Stomach smooth muscle (tissue), 2 donors: Measurements from ENCODE around the gene OR2F2.

Experiments used
- H3K27ac ChIP-seq: one replicate; pipeline ENCODE4 v1.7.0; 2013; ENCODE audit warnings: mild to moderate bottlenecking, low read length, inconsistent platforms
- H3K27me3 ChIP-seq, 2 donors: one replicate each; pipeline ENCODE4 v1.7.0; 2013; ENCODE audit warnings: low read length in 2 of 2; ENCODE audit not compliant: insufficient read depth in 2 of 2, control insufficient read depth in 1 of 2
- H3K36me3 ChIP-seq, 2 donors: one replicate each; pipeline ENCODE4 v1.7.0; 2013; ENCODE audit warnings: low read length in 2 of 2; ENCODE audit not compliant: control insufficient read depth in 2 of 2, insufficient read depth in 2 of 2
- H3K4me1 ChIP-seq: one replicate; pipeline ENCODE4 v1.7.0; 2013; ENCODE audit warnings: low read length; ENCODE audit not compliant: control insufficient read depth, insufficient read depth
- H3K4me3 ChIP-seq, 2 donors: one replicate each; pipeline ENCODE4 v1.7.0; 2013; ENCODE audit warnings: low read length in 2 of 2
- H3K9ac ChIP-seq, 2 donors: one replicate each; pipeline ENCODE4 v1.7.0; 2013; ENCODE audit warnings: low read length in 2 of 2, mild to moderate bottlenecking in 1 of 2
- H3K9me3 ChIP-seq, 2 donors: one replicate each; pipeline ENCODE4 v1.7.0; 2013; ENCODE audit warnings: low read length in 2 of 2; ENCODE audit not compliant: control insufficient read depth in 2 of 2
- donor health status: healthy.
- donor health status: Pancreatic carcinoma.

The OR2F2 gene, protein sequence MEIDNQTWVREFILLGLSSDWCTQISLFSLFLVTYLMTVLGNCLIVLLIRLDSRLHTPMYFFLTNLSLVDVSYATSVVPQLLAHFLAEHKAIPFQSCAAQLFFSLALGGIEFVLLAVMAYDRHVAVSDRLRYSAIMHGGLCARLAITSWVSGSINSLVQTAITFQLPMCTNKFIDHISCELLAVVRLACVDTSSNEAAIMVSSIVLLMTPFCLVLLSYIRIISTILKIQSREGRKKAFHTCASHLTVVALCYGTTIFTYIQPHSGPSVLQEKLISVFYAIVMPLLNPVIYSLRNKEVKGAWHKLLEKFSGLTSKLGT

DNA sequence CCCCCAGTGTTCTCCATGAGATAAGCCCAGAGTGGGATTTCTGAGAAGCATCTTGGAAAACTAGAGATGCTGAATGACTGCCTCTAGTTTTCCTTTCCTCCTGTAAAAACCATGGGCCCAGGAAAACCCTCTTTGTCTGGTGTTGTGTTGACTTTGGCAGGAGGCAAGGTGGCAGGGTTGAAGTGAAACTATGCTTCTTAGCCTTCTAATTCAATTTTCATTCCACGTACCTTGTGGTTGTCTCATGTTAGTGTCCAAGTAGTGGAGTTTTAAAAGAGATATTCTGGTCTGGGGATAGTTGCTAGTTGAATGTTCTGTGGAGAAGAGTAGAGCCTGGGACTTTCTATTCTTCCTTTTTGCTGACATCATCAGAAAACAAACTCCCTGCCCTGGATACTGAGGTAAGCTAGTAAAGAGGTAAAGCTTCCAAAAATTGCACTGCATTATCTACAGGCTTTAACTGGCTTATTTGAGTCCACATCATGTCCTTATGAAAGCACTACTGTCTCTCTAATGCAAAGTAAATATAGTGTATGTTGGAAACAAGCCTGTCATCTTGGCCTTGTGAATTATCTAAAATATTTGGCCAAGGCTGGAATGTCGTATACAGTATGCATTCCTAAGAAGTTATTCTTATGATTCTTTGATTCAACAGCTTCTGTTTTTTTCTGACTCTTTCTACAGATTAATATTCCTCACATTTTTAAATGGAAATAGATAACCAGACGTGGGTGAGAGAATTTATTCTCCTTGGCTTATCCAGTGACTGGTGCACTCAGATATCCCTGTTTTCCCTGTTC is at the start of gene OR2F2:
TSS of gene OR2F2 (plus strand) at position 708 of the 800 bp plus-strand sequence. CDS start at position 708, 0 bp downstream.
- H3K27me3 ChIP-seq = no peaks in the 10 kb centered on the region
- H3K9me3 ChIP-seq = no peaks in the 10 kb centered on the region
- H3K36me3 ChIP-seq = no peaks in the 10 kb centered on the region

DNA sequence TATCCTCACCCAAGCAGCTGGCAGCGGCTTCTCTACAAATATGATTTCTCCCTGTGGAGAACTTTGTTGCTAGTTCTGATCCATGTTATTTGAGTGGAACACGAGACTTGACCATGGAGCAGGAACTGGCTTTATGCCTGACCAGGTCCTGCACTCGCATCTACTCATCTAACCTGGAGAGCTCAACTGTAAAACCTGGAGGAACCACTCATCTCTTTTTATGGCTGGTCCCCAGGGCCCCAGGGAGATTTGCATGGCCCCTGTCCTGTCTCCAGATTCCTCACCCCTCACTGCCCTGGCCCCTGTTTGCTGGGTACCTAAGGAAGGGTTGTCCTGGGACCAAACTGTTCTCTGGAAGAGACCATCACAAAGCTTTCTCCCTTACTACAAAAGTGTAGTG is 49.1 kb upstream of the OR2F2 start:
- Histone ChIP-seq H3K36me3 (no peaks in the 10 kb centered on the region), H3K9me3 (no peaks in the 10 kb centered on the region), H3K27ac (no peak overlapping the region), H3K27me3 (no peaks in the 10 kb centered on the region), H3K4me1 (peaks cover 19% of the 10 kb centered on the region), H3K9ac (no peak overlapping the region), H3K4me3 (no peak overlapping the region)

More for the DNA sequence above, at the start of gene OR2F2:
- Histone ChIP-seq H3K4me3 (peak within 1 kb of the TSS in 1 of 2 donors; percentile 3), H3K9ac (no peak within 1 kb of the TSS), H3K4me1 (no peaks in the 10 kb centered on the region), H3K27ac (no peak within 1 kb of the TSS)

DNA sequence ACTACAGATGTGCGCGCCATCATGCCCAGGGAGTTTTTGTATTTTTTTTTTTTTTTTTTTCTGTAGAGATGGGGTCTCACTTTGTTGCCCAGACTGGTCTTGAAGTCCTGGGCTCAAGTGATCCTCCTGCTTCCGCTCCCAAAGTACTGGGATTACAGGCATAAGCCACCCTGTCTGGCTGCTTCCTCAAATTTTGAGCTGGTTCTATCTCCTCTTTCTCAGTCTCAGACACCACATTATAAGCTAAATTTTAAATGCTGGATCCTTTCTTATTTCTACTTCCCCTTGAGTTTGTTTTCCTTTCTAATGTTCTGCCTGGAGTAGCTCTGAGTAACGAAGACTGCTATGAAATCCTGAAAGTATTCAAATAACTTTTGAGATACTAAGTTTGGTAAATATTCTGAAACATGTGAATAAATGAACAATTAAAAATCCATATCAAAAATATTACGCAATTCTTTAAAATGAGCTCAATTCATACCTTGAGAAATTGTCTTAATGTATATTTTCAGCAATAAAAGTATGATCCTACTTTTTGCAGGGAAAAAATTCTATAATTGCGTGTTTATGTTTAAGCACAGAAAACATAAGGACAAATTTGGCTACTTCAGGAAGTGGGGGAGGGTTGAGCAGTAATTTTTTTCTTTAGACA is 48.1 kb upstream of the OR2F2 start:
- H3K36me3 ChIP-seq = no peaks in the 10 kb centered on the region
- no peak overlapping the region for H3K27ac ChIP-seq
- H3K4me3 ChIP-seq = no peak overlapping the region
- no peaks in the 10 kb centered on the region for H3K9me3 ChIP-seq
- H3K27me3 ChIP-seq = no peaks in the 10 kb centered on the region
- H3K9ac ChIP-seq = no peak overlapping the region
- peaks cover 9% of the 10 kb centered on the region for H3K4me1 ChIP-seq

DNA sequence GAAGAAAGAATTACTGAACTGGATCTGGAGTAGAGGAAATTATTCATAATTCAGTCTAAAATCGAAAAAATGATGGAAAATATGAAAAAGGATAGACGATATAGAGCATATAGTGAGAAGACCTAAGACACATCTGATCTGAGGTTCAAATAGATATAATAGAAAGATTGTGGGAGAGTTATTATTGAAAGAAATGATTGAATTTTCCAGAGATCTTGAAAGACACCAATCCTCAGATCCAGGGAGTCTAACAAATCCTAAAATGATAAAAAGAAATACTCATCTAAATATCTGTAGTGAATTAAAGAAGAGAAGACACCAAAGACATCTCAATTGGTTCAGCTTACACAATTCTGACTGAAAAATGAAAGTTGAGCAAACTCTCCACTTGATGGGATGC is 46.0 kb upstream of the OR2F2 start:
- Histone ChIP-seq H3K9me3 (no peaks in the 10 kb centered on the region), H3K27me3 (no peaks in the 10 kb centered on the region), H3K27ac (no peak overlapping the region), H3K4me3 (no peak overlapping the region), H3K9ac (no peak overlapping the region), H3K36me3 (no peaks in the 10 kb centered on the region), H3K4me1 (peaks cover 9% of the 10 kb centered on the region)

DNA sequence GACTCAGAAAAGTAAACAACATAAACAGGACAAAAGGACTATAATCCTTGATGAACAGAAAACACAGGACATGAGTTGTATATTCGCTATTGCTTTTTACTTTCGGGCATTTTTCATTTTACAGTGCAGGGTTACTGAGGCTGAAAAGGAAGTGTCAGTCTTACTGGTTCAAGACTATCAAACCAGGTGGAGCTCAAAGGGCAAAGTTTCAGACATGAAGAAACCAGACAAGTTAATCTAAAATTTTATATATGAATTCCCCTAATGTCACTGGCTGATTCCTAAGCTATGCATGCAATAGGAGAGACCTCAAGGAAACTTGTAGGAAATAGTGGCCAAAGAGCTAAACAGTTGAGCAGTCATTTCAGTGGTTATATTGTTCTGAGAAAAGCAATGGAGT is 44.5 kb upstream of the OR2F2 start:
- no peak overlapping the region for H3K27ac ChIP-seq
- H3K9me3 ChIP-seq = no peaks in the 10 kb centered on the region
- H3K9ac ChIP-seq = no peak overlapping the region
- no peaks in the 10 kb centered on the region for H3K36me3 ChIP-seq
- H3K4me1 ChIP-seq = peaks cover 2% of the 10 kb centered on the region
- H3K27me3 ChIP-seq = no peaks in the 10 kb centered on the region
- no peak overlapping the region for H3K4me3 ChIP-seq

DNA sequence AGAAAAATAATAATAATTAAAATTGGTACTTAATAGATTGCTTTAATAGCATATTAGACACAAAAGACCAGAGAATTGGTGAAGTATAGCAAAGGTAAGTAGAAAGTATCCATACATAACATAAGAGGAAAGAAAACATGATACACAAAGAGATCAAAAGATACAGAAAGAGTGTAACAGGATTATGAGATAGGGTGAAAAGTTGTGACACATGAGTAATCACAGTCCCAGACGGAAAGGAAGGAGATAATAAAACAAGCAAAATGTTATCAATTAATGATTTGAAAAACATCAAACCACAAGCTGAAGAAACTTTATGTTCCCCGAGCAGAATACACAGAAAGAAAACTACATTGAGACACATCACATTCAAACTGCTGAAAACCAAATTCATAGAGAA is 43.6 kb upstream of the OR2F2 start:
- Histone ChIP-seq H3K4me1 (no peaks in the 10 kb centered on the region), H3K9ac (no peak overlapping the region), H3K27me3 (no peaks in the 10 kb centered on the region), H3K27ac (no peak overlapping the region), H3K36me3 (no peaks in the 10 kb centered on the region), H3K4me3 (no peak overlapping the region), H3K9me3 (no peaks in the 10 kb centered on the region)

DNA sequence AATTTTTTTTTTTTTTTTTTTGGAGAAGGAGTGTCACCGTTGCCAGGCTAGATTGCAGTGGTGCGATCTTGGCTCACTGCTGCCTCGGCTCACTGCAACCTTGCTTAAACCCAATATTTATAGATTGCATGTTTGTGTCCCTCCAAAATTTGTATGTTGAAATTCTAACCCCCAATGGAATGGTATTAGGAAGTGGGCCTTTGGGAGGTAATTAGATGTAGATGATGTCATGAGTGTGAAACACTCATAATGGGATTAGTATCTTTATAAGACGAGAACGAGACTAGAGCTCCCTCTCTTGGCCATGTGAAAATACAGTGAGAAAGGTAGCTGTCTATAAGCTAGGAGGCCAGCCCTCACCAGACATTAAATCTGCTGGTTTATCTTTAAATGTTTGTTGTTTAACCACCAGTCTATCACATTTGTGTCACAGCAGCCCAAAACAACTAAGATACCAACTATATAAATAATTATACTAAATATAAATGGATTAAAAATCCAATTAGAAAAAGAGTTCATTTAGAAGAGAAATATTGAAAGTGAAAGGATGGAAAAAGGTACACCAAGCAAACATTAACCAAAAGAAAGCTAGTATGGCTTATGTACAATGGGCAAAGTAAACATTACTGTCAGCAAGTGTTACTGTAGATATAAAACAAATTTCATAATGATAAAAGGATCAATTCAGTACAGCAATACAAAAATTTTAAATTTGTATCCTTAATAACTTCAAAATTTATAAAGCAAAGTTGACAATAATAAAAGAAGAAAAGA is 42.3 kb upstream of the OR2F2 start:
- Histone ChIP-seq H3K4me1 (no peaks in the 10 kb centered on the region), H3K9me3 (no peaks in the 10 kb centered on the region), H3K36me3 (no peaks in the 10 kb centered on the region), H3K4me3 (no peak overlapping the region), H3K9ac (no peak overlapping the region), H3K27me3 (no peaks in the 10 kb centered on the region), H3K27ac (no peak overlapping the region)

DNA sequence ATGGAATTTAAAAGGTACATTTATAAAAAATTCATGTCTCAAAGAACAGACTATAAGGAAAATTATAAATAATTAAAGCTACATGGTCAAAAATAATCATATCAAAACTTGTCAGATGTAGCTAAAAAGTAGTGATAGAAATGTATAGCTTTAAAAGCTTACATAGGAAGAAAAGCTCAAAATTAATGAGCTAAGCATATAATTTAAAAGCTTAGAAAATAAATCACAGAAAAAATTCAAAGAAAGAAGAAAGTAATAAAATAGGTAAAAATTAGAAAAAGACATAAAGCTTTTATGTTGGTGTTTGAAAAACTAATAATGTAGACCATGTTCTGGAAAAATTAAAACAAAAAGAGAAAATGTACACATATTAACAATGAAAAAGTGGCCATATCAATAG is 38.4 kb upstream of the OR2F2 start:
- H3K27me3 ChIP-seq = no peaks in the 10 kb centered on the region
- peaks cover 9% of the 10 kb centered on the region for H3K4me1 ChIP-seq
- H3K4me3 ChIP-seq = no peak overlapping the region
- H3K9ac ChIP-seq = no peak overlapping the region
- H3K36me3 ChIP-seq = no peaks in the 10 kb centered on the region
- H3K27ac ChIP-seq = no peak overlapping the region
- no peaks in the 10 kb centered on the region for H3K9me3 ChIP-seq

DNA sequence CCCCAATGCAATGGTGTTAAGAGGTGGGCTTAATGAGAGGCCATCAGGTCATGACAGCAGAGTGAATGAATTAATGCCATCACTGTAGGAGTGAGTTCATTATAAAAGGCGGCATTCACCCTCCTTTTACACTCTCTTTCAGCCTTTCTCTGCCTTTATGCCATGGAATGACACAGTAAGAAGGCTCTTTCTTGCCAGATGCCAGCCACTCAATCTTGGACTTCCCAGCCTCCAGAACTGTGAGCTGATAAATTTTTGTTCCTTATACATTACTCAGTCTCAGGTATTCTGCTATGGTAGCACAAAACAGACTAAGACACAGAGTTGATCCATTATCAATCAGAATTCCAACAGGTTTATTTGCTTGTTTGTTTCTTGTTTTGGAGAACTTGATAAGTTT is 36.2 kb upstream of the OR2F2 start:
- no peaks in the 10 kb centered on the region for H3K36me3 ChIP-seq
- H3K27me3 ChIP-seq = no peaks in the 10 kb centered on the region
- no peak overlapping the region for H3K27ac ChIP-seq
- H3K4me3 ChIP-seq = no peak overlapping the region
- H3K9ac ChIP-seq = no peak overlapping the region
- H3K9me3 ChIP-seq = no peaks in the 10 kb centered on the region
- peaks cover 12% of the 10 kb centered on the region for H3K4me1 ChIP-seq

DNA sequence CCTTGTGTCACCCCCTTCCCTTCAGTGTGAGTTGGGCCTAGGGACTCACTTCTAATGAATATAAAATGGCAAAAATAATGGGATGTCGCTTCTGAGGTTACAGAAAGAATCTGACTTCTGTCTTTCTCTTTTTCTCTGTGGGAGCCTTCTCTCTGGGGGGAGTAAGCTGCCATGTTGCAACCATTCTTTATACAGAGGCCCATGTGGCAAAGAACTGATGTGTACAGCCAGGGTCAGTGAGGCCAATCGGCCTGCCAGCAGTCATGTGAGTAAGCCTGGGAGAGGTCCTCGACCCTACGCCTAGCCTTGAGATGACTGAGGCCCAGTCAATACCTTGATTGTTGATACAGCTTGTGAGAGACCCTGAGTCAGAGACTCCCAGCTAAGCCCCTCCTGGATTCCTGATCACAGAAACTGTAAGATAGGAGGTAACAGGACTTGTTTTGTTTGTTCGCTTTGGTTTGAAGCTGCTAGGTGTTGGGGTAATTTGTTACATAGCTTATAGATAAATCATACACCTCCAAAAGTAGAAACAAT is 34.7 kb upstream of the OR2F2 start:
- H3K27ac ChIP-seq = peak overlapping the region; percentile 89
- H3K27me3 ChIP-seq = no peaks in the 10 kb centered on the region
- H3K4me3 ChIP-seq = peak overlapping the region; percentile 91 to 95
- H3K9me3 ChIP-seq = no peaks in the 10 kb centered on the region
- H3K36me3 ChIP-seq = no peaks in the 10 kb centered on the region
- peak overlapping the region; percentile 83 to 87 for H3K9ac ChIP-seq
- H3K4me1 ChIP-seq = peaks cover 21% of the 10 kb centered on the region
